Measurements from ENCODE around the gene EHD4.

DNA sequence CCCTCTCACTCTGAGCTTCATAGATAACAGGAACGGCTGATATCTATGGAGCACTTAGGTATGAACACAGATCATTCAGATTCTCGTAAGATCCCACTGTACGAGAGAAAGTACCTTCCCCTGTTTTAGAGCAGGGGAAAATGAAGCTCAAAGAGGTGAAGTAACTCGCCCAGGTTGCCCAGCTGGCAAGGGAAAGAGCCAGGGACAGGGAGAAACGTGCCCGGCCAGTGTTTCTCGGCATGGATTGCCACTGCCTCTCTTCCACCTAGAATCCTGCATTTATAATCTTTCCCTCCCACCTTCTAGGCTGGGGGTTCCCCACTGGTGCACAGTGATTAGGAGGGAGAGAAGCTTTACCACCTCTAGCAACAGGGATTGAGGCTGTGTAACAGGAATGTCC, 39.0 kb downstream of the EHD4 start:
- TF ChIP-seq POLR2AphosphoS5 (IDR thresholded peaks at IDR 0.05; ENCODE audit: low read depth, low read length) (no peak; the same call in 1 of the 2 replicates), POLR2A (IDR thresholded peaks at IDR 0.05; ENCODE audit: low read depth, low read length) (no peak), TAF1 (IDR thresholded peaks at IDR 0.05; ENCODE audit: borderline replicate concordance, low read depth, low read length) (no peak)

Data from GM12892 (cell line).